HG02798 (cell line): ENCODE measurements around the gene VPS54.
"Not testable (repeated sequence)": the region's sequence is repeated elsewhere in the genome, so short reads cannot be mapped to it uniquely, and the experiment has no call there.

Source experiments
- ATAC-seq: cut with Tn5 transposase; IDR thresholded peaks from one replicate; pipeline ENCODE4 v1.9.1; 2021; ENCODE audit warnings: mild to moderate bottlenecking; ENCODE audit not compliant: unreplicated experiment, poor library complexity

The VPS54 gene

GRCh38 chr2:63996582-63997198 lies 22.5 kb downstream of the VPS54 start:
- ATAC-seq, result not testable (repeated sequence)

- ATAC-seq, result not testable (repeated sequence)
Observed at GRCh38 chr2:63994329-63995070, 24.7 kb downstream of the VPS54 start.

DNA sequence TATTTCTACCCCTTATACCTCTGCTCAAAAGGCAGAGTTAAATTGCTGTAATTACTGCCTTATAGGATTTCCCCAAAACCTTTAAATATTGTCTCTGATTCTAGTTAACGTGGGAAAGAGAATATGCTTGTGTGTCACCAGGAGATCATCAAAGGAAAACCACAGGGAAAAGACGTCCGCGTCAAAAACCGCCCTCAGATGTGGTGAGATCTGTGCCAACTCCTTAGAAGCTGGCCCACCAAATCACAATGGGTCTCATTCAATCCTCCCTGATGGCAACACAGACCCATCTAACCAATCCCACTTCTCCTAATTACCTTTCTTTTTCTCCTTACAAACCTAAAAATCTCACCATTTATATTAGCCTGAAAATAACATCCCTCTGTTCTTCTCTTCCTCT lies 25.4 kb downstream of the VPS54 start:
- no peak for ATAC-seq

- not testable (repeated sequence) for ATAC-seq
Observed at GRCh38 chr2:63993130-63993584, 26.1 kb downstream of the VPS54 start.

- no peak for ATAC-seq
Observed at GRCh38 chr2:63992061-63992685, 27.1 kb downstream of the VPS54 start.

GRCh38 chr2:63991173-63991999 lies 27.8 kb downstream of the VPS54 start:
- ATAC-seq, result not testable (repeated sequence)

- ATAC-seq, result no peak
Observed at GRCh38 chr2:63990072-63990471, 29.2 kb downstream of the VPS54 start.

- ATAC-seq, result not testable (repeated sequence)
Observed at GRCh38 chr2:63988842-63989436, 30.3 kb downstream of the VPS54 start.

- no peak for ATAC-seq
Observed at GRCh38 chr2:63984606-63985359, 34.4 kb downstream of the VPS54 start.

DNA sequence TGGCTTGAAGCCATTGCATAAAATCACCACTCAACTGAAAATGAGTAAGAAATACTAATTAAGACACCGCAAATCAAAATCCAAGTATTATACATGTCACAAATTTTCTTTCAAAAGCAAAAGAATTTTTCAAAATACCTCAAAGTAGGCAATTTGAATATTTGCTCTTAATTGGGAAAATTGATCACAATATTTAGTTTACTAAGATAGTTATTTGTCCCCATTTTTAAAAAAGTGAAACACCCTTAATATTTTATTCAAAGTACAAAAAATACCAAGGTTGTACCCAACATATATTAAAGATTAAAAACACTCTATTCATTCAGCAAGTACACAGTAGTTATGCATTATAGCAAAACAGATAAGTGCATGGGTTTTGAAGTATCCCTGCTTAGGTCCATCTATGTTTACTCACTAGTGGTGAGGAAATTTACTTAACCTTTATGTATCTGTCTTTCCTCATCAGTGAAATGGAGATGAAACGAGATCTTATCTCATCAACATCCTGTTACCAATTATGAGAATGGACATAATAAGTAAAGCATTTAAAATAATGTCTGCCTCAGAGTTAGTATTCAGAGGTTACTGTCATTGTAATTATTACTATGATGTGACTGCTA lies 35.1 kb downstream of the VPS54 start:
- no peak for ATAC-seq

DNA sequence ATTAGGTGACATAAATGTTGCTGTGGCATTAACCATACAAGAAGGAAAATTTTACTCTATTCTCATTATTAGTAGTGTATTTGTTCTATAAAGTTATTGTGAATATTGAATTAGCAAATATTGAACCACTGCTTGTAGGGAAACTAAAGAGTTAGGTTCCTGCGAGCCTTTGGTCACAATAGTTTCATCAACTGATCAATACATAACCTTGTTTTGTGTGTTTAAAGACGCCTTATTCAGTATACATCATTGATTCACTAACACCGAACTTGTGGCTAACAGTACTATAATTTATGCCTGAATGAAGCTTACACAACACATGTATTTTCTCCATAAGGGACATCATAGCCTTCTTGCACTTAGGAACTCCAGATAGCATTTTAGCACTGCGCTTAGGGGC lies 36.9 kb downstream of the VPS54 start:
- ATAC-seq, result no peak

- no peak for ATAC-seq
Observed at GRCh38 chr2:63981702-63982103, 37.5 kb downstream of the VPS54 start.

DNA sequence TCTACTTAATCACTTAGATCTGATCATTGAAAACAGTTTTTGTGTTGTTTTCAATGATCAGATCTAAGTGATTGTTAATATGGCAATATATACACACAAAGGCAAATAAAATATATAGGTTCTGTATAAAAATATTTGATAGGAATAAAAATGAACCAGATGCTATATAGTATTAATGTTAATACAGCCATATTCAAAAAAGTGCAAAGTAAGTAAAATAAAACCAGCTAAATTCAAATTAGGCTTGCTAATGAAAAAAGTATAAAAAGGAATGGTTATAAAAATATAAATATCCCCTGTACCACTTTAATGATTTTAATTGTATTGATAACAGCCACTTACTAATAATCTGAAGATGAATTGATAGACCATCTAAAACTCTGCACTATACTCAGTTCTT lies 38.4 kb downstream of the VPS54 start:
- ATAC-seq, result no peak

DNA sequence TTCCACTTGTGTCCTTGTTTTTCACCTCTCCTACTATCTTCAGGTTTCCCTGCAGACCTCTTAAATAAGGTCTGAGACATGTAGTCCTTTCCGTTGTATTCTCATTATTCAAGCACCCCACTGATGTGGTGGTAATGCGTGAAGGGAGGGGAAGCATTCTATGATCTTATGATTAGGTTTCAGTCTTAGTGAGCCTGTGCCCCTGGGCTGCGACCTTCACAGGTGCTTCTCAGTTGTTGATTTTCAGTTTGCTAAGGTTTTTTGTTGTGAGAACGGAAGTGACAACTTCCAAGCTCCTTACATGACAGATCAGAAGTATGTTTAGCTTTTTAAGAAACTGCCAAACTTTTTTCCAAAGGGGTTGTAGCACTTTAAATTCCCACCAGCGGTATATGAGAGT lies 41.3 kb downstream of the VPS54 start:
- ATAC-seq, result peak; percentile 92

DNA sequence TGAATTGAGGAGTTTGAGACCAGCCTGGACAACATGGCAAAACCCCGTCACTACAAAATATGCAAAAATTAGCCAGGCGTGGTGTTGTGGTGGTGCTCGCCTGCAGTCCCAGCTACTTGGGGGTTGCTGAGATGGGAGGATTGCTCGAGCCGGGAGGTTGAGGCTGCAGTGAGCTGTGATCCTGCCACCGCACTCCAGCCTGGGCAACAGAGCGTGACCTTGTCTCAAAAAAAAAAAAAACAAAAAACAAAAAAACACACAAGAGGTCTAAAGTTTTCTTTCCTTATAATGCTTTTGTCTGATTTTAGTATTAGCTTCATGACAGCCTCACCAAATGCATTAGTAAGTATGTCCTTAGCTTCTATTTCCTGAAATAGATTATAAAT lies 43.1 kb downstream of the VPS54 start:
- ATAC-seq, result no peak

DNA sequence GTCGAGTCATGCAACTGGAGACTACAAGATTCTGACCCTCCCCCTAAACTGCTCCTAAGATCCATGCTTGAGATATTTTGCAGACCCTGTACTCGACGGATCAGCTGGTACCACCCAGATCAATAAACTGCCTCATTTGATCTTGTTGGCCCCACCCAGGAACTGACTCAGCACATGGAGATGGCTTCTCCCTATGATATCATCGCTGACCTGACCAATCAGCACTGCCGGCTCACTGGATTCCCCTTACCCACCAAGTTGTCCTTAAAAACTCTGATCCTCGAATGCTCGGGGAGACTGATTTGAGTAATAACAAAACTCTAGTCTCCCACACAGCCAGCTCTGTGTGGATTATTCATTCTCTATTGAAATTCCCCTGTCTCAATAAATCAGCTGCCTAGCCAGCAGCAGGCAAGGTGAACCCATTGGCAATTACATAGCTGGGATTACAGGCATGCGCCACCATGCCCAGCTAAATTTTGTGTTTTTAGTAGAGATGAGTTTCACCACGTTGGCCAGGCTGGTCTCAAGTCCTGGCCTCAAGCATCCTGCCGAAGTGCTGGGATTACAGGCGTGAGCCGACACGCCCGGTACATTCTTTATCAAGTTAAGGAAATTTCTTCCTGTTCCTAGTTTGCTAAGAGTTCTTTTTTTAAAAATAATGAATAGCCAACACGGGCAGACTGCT lies 43.6 kb downstream of the VPS54 start:
- no peak for ATAC-seq

DNA sequence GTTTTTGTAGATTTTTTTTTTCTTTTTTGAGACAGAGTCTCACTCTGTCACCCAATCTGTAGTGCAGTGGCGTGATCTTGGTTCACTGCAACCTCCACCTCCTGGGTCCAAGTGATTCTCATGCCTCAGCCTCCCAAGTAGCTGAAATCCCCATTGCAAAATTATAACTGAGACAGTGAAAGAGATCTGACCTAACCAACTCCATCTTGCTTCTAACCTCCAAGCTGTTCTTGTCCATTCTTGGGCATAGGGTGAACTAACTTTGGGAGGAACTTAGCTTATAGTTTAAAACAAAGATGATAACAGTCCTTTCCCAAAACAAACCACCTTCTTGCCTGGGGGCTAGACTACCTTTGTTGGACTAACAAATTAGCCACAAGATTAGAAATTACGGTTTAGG lies 44.2 kb downstream of the VPS54 start:
- not testable (repeated sequence) for ATAC-seq

- no peak for ATAC-seq
Observed at GRCh38 chr2:63962186-63962585, 57.0 kb downstream of the VPS54 start.

DNA sequence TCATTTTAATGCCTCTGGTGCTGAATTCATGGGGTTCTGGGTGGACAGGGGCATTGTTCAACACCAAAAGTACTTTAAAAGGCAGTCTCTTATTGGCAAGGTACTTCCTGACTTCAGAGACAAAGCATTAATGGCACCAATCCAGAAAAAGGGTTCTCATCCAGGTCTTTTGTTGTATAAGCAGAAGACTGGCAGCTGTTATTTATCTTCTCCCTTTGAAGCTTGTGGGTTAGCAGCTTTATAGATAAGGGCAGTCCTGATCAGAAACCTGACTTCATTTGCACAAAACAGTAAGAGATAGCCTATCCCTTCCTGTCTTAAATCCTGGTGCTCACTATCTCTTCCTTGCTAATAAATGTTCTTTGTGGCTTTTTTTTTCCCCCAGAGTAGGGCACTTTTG lies 68.8 kb downstream of the VPS54 start:
- no peak for ATAC-seq
